K562 (cell line): ENCODE results near the gene SLC38A1. TPM values are rescaled to one million over a fixed set of nuclear protein-coding genes. Genes with fewer than 3 reads are reported as not detected.
A peak's percentile ranks its signal among the peaks of the same experiment; 100 is the strongest.

ENCODE experiments used
- ATF7 ChIP-seq: fragments of 450-650 bp; IDR thresholded peaks from 2 replicates; pipeline ENCODE4 v1.7.1; 2014; ENCODE audit warnings: mild to moderate bottlenecking, moderate library complexity
- E2F4 ChIP-seq: sonication (generic); formaldehyde crosslinking; IDR thresholded peaks from 2 replicates; pipeline ENCODE4 v1.8.0; 2022; ENCODE audit warnings: mild to moderate bottlenecking, low read depth, missing genetic modification reagents
- FOXA1 ChIP-seq: fragments of 450-650 bp; IDR thresholded peaks from 2 replicates; pipeline ENCODE4 v1.6.1; 2016; ENCODE audit warnings: mild to moderate bottlenecking, borderline replicate concordance
- HNRNPK ChIP-seq: fragments of 200-400 bp; formaldehyde crosslinking; IDR thresholded peaks from one replicate; pipeline ENCODE4 v1.6.1; 2018; ENCODE audit warnings: mild to moderate bottlenecking, low read depth, low read length; ENCODE audit not compliant: poor library complexity, severe bottlenecking
- IRF2 ChIP-seq: sonication (generic); formaldehyde crosslinking; IDR thresholded peaks from 2 replicates; pipeline ENCODE4 v1.8.1; 2022; ENCODE audit warnings: mild to moderate bottlenecking, missing genetic modification reagents
- KLF1 ChIP-seq: fragments of 450-650 bp; IDR thresholded peaks from 2 replicates; pipeline ENCODE4 v1.6.1; 2016; ENCODE audit warnings: missing genetic modification characterization, missing compliant biosample characterization
- LARP7 ChIP-seq: fragments of 450-650 bp; IDR thresholded peaks from 2 replicates; pipeline ENCODE4 v1.6.1; 2016
- NR2C1 ChIP-seq, 2 experiments: fragments of 450-650 bp; IDR thresholded peaks; 2 replicates each; pipeline ENCODE4 v1.6.1; 2017; ENCODE audit warnings: mild to moderate bottlenecking in 2 of 2, antibody characterized with exemption in 1 of 2, inconsistent platforms in 1 of 2, missing compliant biosample characterization in 1 of 2, missing genetic modification characterization in 1 of 2
- POLR2G ChIP-seq: fragments of 200-400 bp; formaldehyde crosslinking; IDR thresholded peaks from 2 replicates; pipeline ENCODE4 v1.6.1; 2017; ENCODE audit warnings: low read depth, mild to moderate bottlenecking, antibody characterized with exemption, low read length, moderate library complexity
- SNAPC5 ChIP-seq: fragments of 250-450 bp; sonication (Bioruptor Pico); IDR thresholded peaks from 2 replicates; pipeline ENCODE4 v1.8.0; 2021; ENCODE audit warnings: moderate library complexity, mild to moderate bottlenecking, inconsistent platforms
- TEAD1 ChIP-seq, 2 experiments: fragments of 450-650 bp in 1 of 2; sonication (generic) in 1 of 2; formaldehyde crosslinking; IDR thresholded peaks; 2 replicates each; pipeline versions ENCODE4 v1.4.0 to v1.8.0; 2020 to 2022; ENCODE audit warnings: mild to moderate bottlenecking in 2 of 2, missing genetic modification reagents in 1 of 2
- TEAD4 ChIP-seq, 2 experiments: sonication (generic) in 1 of 2; formaldehyde crosslinking in 1 of 2; IDR thresholded peaks; 2 replicates each; pipeline versions ENCODE4 v1.6.1 to v1.8.0; 2012 to 2022; ENCODE audit warnings: borderline replicate concordance in 1 of 2, inconsistent platforms in 1 of 2, low read length in 1 of 2, mild to moderate bottlenecking in 1 of 2, missing genetic modification reagents in 1 of 2
- ZBTB26 ChIP-seq: fragments of 450-650 bp; formaldehyde crosslinking; IDR thresholded peaks from 2 replicates; pipeline ENCODE4 v1.4.0; 2022; ENCODE audit warnings: missing genetic modification characterization
- ZC3H8 ChIP-seq: fragments of 450-650 bp; IDR thresholded peaks from 2 replicates; pipeline ENCODE4 v1.6.1; 2017
- ZMIZ1 ChIP-seq, 2 experiments: fragments of 150-350 bp in 1 of 2; IDR thresholded peaks; 2 replicates each; pipeline ENCODE4 v1.6.1; 2012 to 2016; ENCODE audit warnings: low read depth in 2 of 2, low read length in 2 of 2, mild to moderate bottlenecking in 1 of 2, moderate library complexity in 1 of 2
- ZNF212 ChIP-seq: fragments of 450-650 bp; formaldehyde crosslinking; IDR thresholded peaks from 2 replicates; pipeline ENCODE4 v1.4.0; 2020; ENCODE audit warnings: mild to moderate bottlenecking
- ZNF408 ChIP-seq: fragments of 250-450 bp; sonication (Bioruptor Pico); IDR thresholded peaks from 2 replicates; pipeline ENCODE4 v1.4.0; 2020; ENCODE audit warnings: low read depth, mild to moderate bottlenecking, moderate library complexity
- ZNF655 ChIP-seq: fragments of 250-450 bp; sonication (Bioruptor Pico); IDR thresholded peaks from 2 replicates; pipeline ENCODE4 v1.5.0; 2021
- ZNF785 ChIP-seq: fragments of 250-450 bp; sonication (Bioruptor Pico); IDR thresholded peaks from 2 replicates; pipeline ENCODE4 v1.4.0; 2020; ENCODE audit warnings: mild to moderate bottlenecking
- polyA plus RNA-seq, 8 experiments: library from polyadenylated mRNA; depleted of rRNA in 4 of 8; stranded (reverse) in 5 of 8; unstranded in 3 of 8; fragments of >200 nt; fragmentation: Nextera tagmentation in 2 of 8; fragmentation: Illumina TruSeq in 1 of 8; extraction: Ambion mirVana in 2 of 8; extraction: Trizol in 1 of 8; gene quantifications; 2 replicates each; pipeline versions ENCODE4 v1.2.1 to v1.2.3, GENCODE V29; 2011 to 2014; ENCODE audit warnings: inconsistent platforms in 1 of 8, missing spikeins in 1 of 8
- total RNA-seq, 7 experiments: library from RNA; depleted of rRNA in 6 of 7; stranded (reverse); fragments of >200 nt in 6 of 7; fragmentation: Illumina TruSeq in 2 of 7; extraction: Trizol in 2 of 7; gene quantifications; 2 replicates each; pipeline versions ENCODE4 v1.2.1 to v1.2.3, GENCODE V29; 2011 to 2021; ENCODE audit warnings: low replicate concordance in 1 of 7

The SLC38A1 gene
- total and polyA plus RNA-seq, 9 of the 15 experiments (the other 6 are each of a cell fraction or from before 2014, with no cell fraction given) = 51.9 to 112 (median 75.0) TPM

- no peak for TF ChIP-seq ZMIZ1 (IDR thresholded peaks at IDR 0.05; ENCODE audit: low read depth in 2 of 2, low read length in 2 of 2)
- TF ChIP-seq LARP7 = no peak
- peak; percentile 55 to 81; a peak in 2 of 4 replicates for TF ChIP-seq TEAD1 (CRISPR knock-in tag; IDR thresholded peaks at IDR 0.05)
- TF ChIP-seq ATF7 = peak; percentile 89
- TF ChIP-seq KLF1 (tag) = no peak
- no peak for TF ChIP-seq FOXA1
- TF ChIP-seq NR2C1 (IDR thresholded peaks at IDR 0.05) = no peak
- no peak for TF ChIP-seq NR2C1 (tag; IDR thresholded peaks at IDR 0.05)
- TF ChIP-seq ZNF212 (CRISPR knock-in tag) = no peak
- no peak for TF ChIP-seq IRF2 (CRISPR knock-in tag)
- TF ChIP-seq E2F4 (CRISPR knock-in tag) = no peak
- TF ChIP-seq ZNF408 (CRISPR knock-in tag) = no peak
- TF ChIP-seq ZNF785 (CRISPR knock-in tag) = no peak
- TF ChIP-seq ZNF655 (CRISPR knock-in tag) = no peak
- no peak for TF ChIP-seq HNRNPK
- TF ChIP-seq POLR2G = no peak
- TF ChIP-seq ZBTB26 (CRISPR knock-in tag) = no peak
- TF ChIP-seq SNAPC5 (CRISPR knock-in tag) = no peak
- no peak for TF ChIP-seq ZC3H8
- TF ChIP-seq TEAD4 (IDR thresholded peaks at IDR 0.05; ENCODE audit: low read length) = peak; percentile 61
- TF ChIP-seq TEAD4 (CRISPR knock-in tag; IDR thresholded peaks at IDR 0.05; ENCODE audit: borderline replicate concordance) = no peak
Observed at GRCh38 chr12:46219877-46220655, 48.8 kb downstream of the SLC38A1 start (continued).
